ENCODE data around the gene EPG5. TPM values are rescaled to one million over a fixed set of nuclear protein-coding genes. Genes with fewer than 3 reads are reported as not detected.
"Not testable (repeated sequence)": the region's sequence is repeated elsewhere in the genome, so short reads cannot be mapped to it uniquely, and the experiment has no call there.

Gene EPG5
- total RNA-seq, 1 experiment from 2014 or later: 16.1 TPM

DNA sequence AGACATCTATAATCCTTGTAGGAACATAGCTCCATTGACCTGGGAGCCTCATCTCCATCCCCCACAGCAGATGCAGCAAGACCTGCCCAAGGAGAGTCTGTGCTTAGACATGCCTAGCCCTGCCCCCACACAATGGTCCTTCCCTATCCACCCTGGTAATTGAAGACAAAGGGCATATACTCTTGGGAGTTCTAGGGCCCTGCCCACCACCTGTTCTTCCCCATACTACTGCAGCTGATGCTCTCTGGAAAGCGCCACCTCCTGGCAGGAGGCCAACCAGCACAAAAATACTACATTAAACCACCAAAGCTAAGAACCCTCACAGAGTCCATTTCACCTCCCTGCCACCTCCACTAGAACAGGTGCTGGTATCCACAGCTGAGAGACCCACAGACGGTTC is 160.0 kb downstream of the EPG5 start:
- H4K91ac ChIP-seq (ENCODE audit: insufficient read length, low read depth, low read length); H3K27me3 ChIP-seq (ENCODE audit: insufficient read depth, low read length); H2AK5ac ChIP-seq (ENCODE audit: insufficient read length, low read length); H3K27me3 Mint-ChIP-seq (ENCODE audit: low read depth); H3K23ac ChIP-seq (ENCODE audit: insufficient read length, low read depth, low read length); H3K56ac ChIP-seq (ENCODE audit: insufficient read length, low read depth, low read length); H4K8ac ChIP-seq (replicated peaks; ENCODE audit: insufficient read length, low read depth, low read length); H2AFZ ChIP-seq (ENCODE audit: low read length); H3K23me2 ChIP-seq (ENCODE audit: insufficient read length, low read depth, low read length, poor library complexity, severe bottlenecking); H2BK120ac ChIP-seq (ENCODE audit: low read depth, low read length, poor library complexity, severe bottlenecking); H3K4me3 Mint-ChIP-seq; H2BK15ac ChIP-seq (ENCODE audit: low read depth, low read length); H2BK20ac ChIP-seq (ENCODE audit: low read depth, low read length, poor library complexity, severe bottlenecking); H3K4me2 ChIP-seq (ENCODE audit: insufficient read depth, insufficient read length, low read length); H3K9ac ChIP-seq (ENCODE audit: extremely low read depth, insufficient read length, low read length); H4K5ac ChIP-seq (ENCODE audit: insufficient read length, low read depth, low read length); H3K4me1 ChIP-seq (ENCODE audit: insufficient read depth, low read length); H3K79me1 ChIP-seq (ENCODE audit: insufficient read depth, low read depth, low read length, poor library complexity, severe bottlenecking); H3K79me2 ChIP-seq (ENCODE audit: insufficient read depth, low read length); H3T11ph ChIP-seq (ENCODE audit: low read length); H2BK12ac ChIP-seq (ENCODE audit: insufficient read length, low read depth, low read length); H2BK5ac ChIP-seq (ENCODE audit: insufficient read length, low read length); H4K20me1 ChIP-seq (ENCODE audit: control insufficient read depth, insufficient read depth, insufficient read length); H3K27ac ChIP-seq (ENCODE audit: insufficient read length, low read depth, low read length); H3K4ac ChIP-seq (ENCODE audit: low read depth, low read length); H3K9me3 ChIP-seq (ENCODE audit: control insufficient read depth, low read depth, low read length): not testable (repeated sequence)
- peak; percentile 76 for DNase-seq
- peaks cover 4 to 28% (median 7%) of the 10 kb centered on the region in 3 experiments for H3K36me3 Mint-ChIP-seq (ENCODE audit: insufficient read depth in 1 of 3, low read depth in 3 of 3)
- peak overlapping the region; percentile 48; the same call in 1 of the 2 replicates for H3K14ac ChIP-seq (ENCODE audit: insufficient read depth, low read length)
- peak; percentile 71; the same call in 2 of the 3 replicates for TF ChIP-seq CTCF (conservative IDR thresholded peaks at IDR 0.05)
- H3K4me1 Mint-ChIP-seq: peaks cover 20 to 21% of the 10 kb centered on the region in 2 experiments
- no CpG with 5 or more reads among the region's 2 CpGs for WGBS (ENCODE audit: extremely low coverage, insufficient read length, low lambda C conversion rate)
- H3K27ac Mint-ChIP-seq: peak overlapping the region in 2 of 3 experiments; percentile 68 to 71; a peak in 3 of 7 replicates
- H3K9me3 Mint-ChIP-seq: peaks cover 22 to 29% of the 10 kb centered on the region in 2 experiments
- H3K18ac ChIP-seq (ENCODE audit: insufficient read length, low read depth, low read length): peak overlapping the region; percentile 32
